Measurements from ENCODE around the gene SPP2.

The SPP2 gene

GRCh38 chr2:234050455-234051135, at the start of gene SPP2:
Gene SPP2, plus strand, starts transcription at chr2:234050702. Its CDS starts 85 bp downstream, at chr2:234050787.
- DNase-seq: no peak

GRCh38 chr2:234001380-234002160, 48.9 kb upstream of the SPP2 start:
- DNase-seq: no peak

- DNase-seq: no peak
These were observed 48.2 kb upstream of the SPP2 start for GRCh38 chr2:234002281-234002680.

GRCh38 chr2:234003972-234004617, 46.4 kb upstream of the SPP2 start:
- DNase-seq: no peak

GRCh38 chr2:234005126-234005525, 45.4 kb upstream of the SPP2 start:
- DNase-seq: no peak

- DNase-seq: no peak
These were observed 44.0 kb upstream of the SPP2 start for GRCh38 chr2:234006501-234006900.

GRCh38 chr2:234014427-234014826, 36.1 kb upstream of the SPP2 start:
- DNase-seq: no peak

- DNase-seq: no peak
These were observed 34.6 kb upstream of the SPP2 start for GRCh38 chr2:234015861-234016260.

- DNase-seq: no peak
These were observed 30.6 kb upstream of the SPP2 start for GRCh38 chr2:234019896-234020295.

GRCh38 chr2:234020332-234020731, 30.2 kb upstream of the SPP2 start:
- DNase-seq: no peak

GRCh38 chr2:234022424-234022823, 28.1 kb upstream of the SPP2 start:
- DNase-seq: no peak

- DNase-seq: no peak
These were observed 26.2 kb upstream of the SPP2 start for GRCh38 chr2:234024304-234024703.

GRCh38 chr2:234025466-234025865, 25.0 kb upstream of the SPP2 start:
- DNase-seq: no peak

- no peak for DNase-seq
These were observed 24.6 kb upstream of the SPP2 start for GRCh38 chr2:234025891-234026401.

- DNase-seq: no peak
These were observed 23.7 kb upstream of the SPP2 start for GRCh38 chr2:234026693-234027254.

GRCh38 chr2:234027641-234028040, 22.9 kb upstream of the SPP2 start:
- no peak for DNase-seq

GRCh38 chr2:234029150-234029733, 21.3 kb upstream of the SPP2 start:
- no peak for DNase-seq

GRCh38 chr2:234031207-234031606, 19.3 kb upstream of the SPP2 start:
- no peak for DNase-seq

GRCh38 chr2:234032279-234032856, 18.1 kb upstream of the SPP2 start:
- no peak for DNase-seq

- DNase-seq: no peak
These were observed 17.3 kb upstream of the SPP2 start for GRCh38 chr2:234033174-234033573.

- no peak for DNase-seq
These were observed 16.6 kb upstream of the SPP2 start for GRCh38 chr2:234033885-234034284.

GRCh38 chr2:234038076-234038802, 12.3 kb upstream of the SPP2 start:
- no peak for DNase-seq

Measured in NCI-H82 (cell line).